ENCODE data around the gene RAD51AP2.

RAD51AP2 gene

GRCh38 chr2:17470855-17471641, 47.2 kb downstream of the RAD51AP2 start:
- DNase-seq (ENCODE audit: low spot score): peak; percentile 9

GRCh38 chr2:17461087-17461475, 57.2 kb downstream of the RAD51AP2 start:
- DNase-seq (ENCODE audit: low spot score): no peak
